B cell (primary cell): ENCODE results near the gene PALLD. TPM values are rescaled to one million over a fixed set of nuclear protein-coding genes. Genes with fewer than 3 reads are reported as not detected.

Experiments
- ATAC-seq: fragments of 200-7000 bp; cut with Tn5 transposase; one replicate; pipeline ENCODE4 v1.10.0; 2021; ENCODE audit warnings: low read depth, mild to moderate bottlenecking, moderate number of reproducible peaks, moderate library complexity
- CTCF ChIA-PET: fragments of 350-600 bp; sonication (Branson Sonifier 250); formaldehyde crosslinking; loops from one replicate; lab custom pipeline; 2021; ENCODE audit warnings: antibody characterized with exemption, inconsistent platforms; lab: Charles Lee
- POLR2A ChIA-PET: fragments of 350-600 bp; sonication (Branson Sonifier 250); formaldehyde crosslinking; loops from one replicate; lab custom pipeline; 2021; ENCODE audit warnings: antibody characterized with exemption; lab: Charles Lee
- DNase-seq: peaks from one replicate; pipeline ENCODE4 v3.0.0; 2013
- H2AFZ ChIP-seq: 2 replicates; pipeline ENCODE4 v1.6.1; 2012; ENCODE audit warnings: mild to moderate bottlenecking, low read depth, low read length; ENCODE audit not compliant: insufficient read depth, poor library complexity, severe bottlenecking
- H3K27ac ChIP-seq, 2 donors: 1 replicate in 1 of 2; 2 replicates in 1 of 2; pipeline ENCODE4 v1.5.1; 2012 to 2013; ENCODE audit warnings: low read length in 2 of 2, mild to moderate bottlenecking in 2 of 2, moderate library complexity in 1 of 2
- H3K27me3 ChIP-seq, 4 experiments: fragments of 200-600 bp in 1 of 4; sonication (generic) in 1 of 4; replicated peaks in 1 of 4; 1 replicate in 2 of 4; 2 replicates in 2 of 4; pipeline versions ENCODE4 v1.6.1 to v1.7.0; 2013 to 2016; ENCODE audit warnings: low read length in 3 of 4, mild to moderate bottlenecking in 2 of 4, mixed read lengths in 1 of 4, moderate library complexity in 1 of 4; ENCODE audit not compliant: insufficient read depth in 4 of 4, control insufficient read depth in 3 of 4; ENCODE audit errors: control extremely low read depth in 1 of 4
- H3K36me3 ChIP-seq, 2 experiments: replicated peaks in 1 of 2; 1 replicate in 1 of 2; 2 replicates in 1 of 2; pipeline versions ENCODE4 v1.6.1 to v1.7.1; 2013; ENCODE audit warnings: low read length in 1 of 2; ENCODE audit not compliant: insufficient read depth in 2 of 2, control insufficient read depth in 1 of 2; ENCODE audit errors: control extremely low read depth in 1 of 2, extremely low read depth in 1 of 2
- H3K4me1 ChIP-seq, 2 donors: fragments of 200-600 bp in 1 of 2; sonication (generic) in 1 of 2; 1 replicate in 1 of 2; 2 replicates in 1 of 2; pipeline versions ENCODE4 v1.5.1 to v1.6.1; 2013 to 2017; ENCODE audit warnings: low read length in 2 of 2; ENCODE audit not compliant: control insufficient read depth in 2 of 2, insufficient read depth in 2 of 2
- H3K4me2 ChIP-seq: replicated peaks from 2 replicates; pipeline ENCODE3; 2012; ENCODE audit warnings: mild to moderate bottlenecking, low read depth, low read length; ENCODE audit not compliant: poor library complexity, severe bottlenecking
- H3K4me3 ChIP-seq, 5 experiments: fragments of 200-600 bp in 1 of 5; sonication (generic) in 1 of 5; 1 replicate in 3 of 5; 2 replicates in 2 of 5; pipeline versions ENCODE4 v1.5.1 to v1.7.0; 2011 to 2016; ENCODE audit warnings: low read length in 4 of 5, mild to moderate bottlenecking in 4 of 5, low read depth in 2 of 5, control low read depth in 1 of 5, moderate library complexity in 1 of 5; ENCODE audit not compliant: insufficient read depth in 1 of 5; ENCODE audit errors: control extremely low read depth in 1 of 5, extremely low read depth in 1 of 5
- H3K79me2 ChIP-seq: fragments of 200-600 bp; sonication (generic); one replicate; pipeline ENCODE4 v1.6.0; 2016; ENCODE audit warnings: low read length; ENCODE audit not compliant: control insufficient read depth, insufficient read depth
- H3K9ac ChIP-seq: fragments of 200-600 bp; sonication (generic); 2 replicates; pipeline ENCODE4 v1.6.1; 2017; ENCODE audit warnings: mild to moderate bottlenecking, low read length, moderate library complexity
- H3K9me3 ChIP-seq, 3 donors: one replicate each; pipeline versions ENCODE4 v1.6.1 to v1.7.1; 2013; ENCODE audit warnings: low read length in 2 of 3; ENCODE audit not compliant: control insufficient read depth in 2 of 3, insufficient read depth in 1 of 3; ENCODE audit errors: control extremely low read depth in 1 of 3
- H4K20me1 ChIP-seq: 2 replicates; pipeline ENCODE4 v1.6.0; 2012; ENCODE audit warnings: mild to moderate bottlenecking, low read length; ENCODE audit not compliant: insufficient read depth, control insufficient read depth, poor library complexity, severe bottlenecking
- H3K27ac Mint-ChIP-seq: one replicate; pipeline ENCODE4 v1.8.0; 2021; ENCODE audit warnings: mixed read lengths
- H3K27me3 Mint-ChIP-seq: one replicate; pipeline ENCODE4 v1.8.0; 2021; ENCODE audit warnings: mixed read lengths
- H3K4me1 Mint-ChIP-seq: one replicate; pipeline ENCODE4 v1.8.0; 2021; ENCODE audit warnings: mixed read lengths
- H3K4me3 Mint-ChIP-seq: one replicate; pipeline ENCODE4 v1.8.0; 2021; ENCODE audit warnings: mixed read lengths
- H3K9me3 Mint-ChIP-seq: one replicate; pipeline ENCODE4 v1.8.0; 2022; ENCODE audit warnings: mixed read lengths; ENCODE audit not compliant: insufficient read depth
- EZH2 ChIP-seq: IDR thresholded peaks from 2 replicates; pipeline ENCODE4 v1.6.1; 2012; ENCODE audit warnings: borderline replicate concordance, low read depth, mild to moderate bottlenecking, moderate library complexity, low read length; ENCODE audit not compliant: insufficient read depth, poor library complexity, severe bottlenecking
- WGBS: methylation state at CpG from one replicate; pipeline ENCODE4 v1.1.5; 2013; ENCODE audit warnings: missing lambda C conversion rate; ENCODE audit not compliant: insufficient coverage; 5-methylcytosine and 5-hydroxymethylcytosine counted together
- intact Hi-C: fragments of 100-400 bp; cut with micrococcal nuclease; formaldehyde crosslinking; loops from one replicate; pipeline ENCODE4 v1.10.0; 2022
- polyA plus RNA-seq: library from polyadenylated mRNA; depleted of rRNA; stranded (reverse); fragments of >200 nt; gene quantifications from 2 replicates; pipeline ENCODE4 v1.2.3, GENCODE V29; 2012
- total RNA-seq, 2 donors: library from RNA; stranded (reverse); fragments of 120-200 nt in 1 of 2; gene quantifications; 1 replicate in 1 of 2; 2 replicates in 1 of 2; pipeline versions ENCODE4 v1.2.3 to v1.2.4, GENCODE V29; 2013 to 2022
- TF ChIP-seq, protein P1 (sequence below): fragments of 200-600 bp; IDR thresholded peaks from one replicate; pipeline ENCODE4 v1.8.0; 2022; ENCODE audit warnings: antibody characterized with exemption, mild to moderate bottlenecking

The PALLD gene
- total and polyA plus RNA-seq, 2 donors (not counting 1 experiment from before 2014, with no cell fraction given), result 0.63 to 0.71 TPM

DNA sequence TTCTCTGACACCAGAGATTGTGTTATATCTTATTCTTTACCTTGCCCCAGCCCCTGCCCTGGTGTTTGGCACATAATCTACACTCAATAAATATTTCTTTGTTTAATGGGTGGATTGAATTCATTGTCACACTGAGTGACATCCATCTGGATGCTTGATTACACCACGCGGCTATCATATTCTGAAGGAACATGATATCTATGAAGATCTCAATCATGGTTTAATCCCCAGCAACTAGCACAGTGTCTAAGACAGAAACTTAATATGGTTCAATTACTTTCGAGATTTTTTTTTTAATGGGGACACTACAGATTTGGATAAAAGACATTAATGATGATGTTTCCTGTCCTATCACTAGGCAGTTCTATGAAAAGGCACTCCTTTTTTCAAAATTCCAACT, 246.3 kb downstream of the PALLD start:
- ATAC-seq, result no peak
- intact Hi-C loops, result no loop called here
- H3K4me2 ChIP-seq, result no peak overlapping the region
- ChIA-PET CTCF (no interaction called here), POLR2A (no interaction called here)
- H3K4me1 ChIP-seq, result no peaks in the 10 kb centered on the region
- H3K27ac ChIP-seq, result no peak overlapping the region
- H3K36me3 ChIP-seq, result no peaks in the 10 kb centered on the region
- Mint-ChIP-seq H3K4me3 (no peak overlapping the region), H3K27ac (no peak overlapping the region), H3K4me1 (no peaks in the 10 kb centered on the region), H3K9me3 (no peaks in the 10 kb centered on the region), H3K27me3 (peaks cover 6% of the 10 kb centered on the region)
- H4K20me1 ChIP-seq, result no peaks in the 10 kb centered on the region
- no peak overlapping the region for H3K9ac ChIP-seq
- H3K79me2 ChIP-seq, result no peaks in the 10 kb centered on the region
- H2AFZ ChIP-seq, result no peak overlapping the region
- TF ChIP-seq, protein P1, sequence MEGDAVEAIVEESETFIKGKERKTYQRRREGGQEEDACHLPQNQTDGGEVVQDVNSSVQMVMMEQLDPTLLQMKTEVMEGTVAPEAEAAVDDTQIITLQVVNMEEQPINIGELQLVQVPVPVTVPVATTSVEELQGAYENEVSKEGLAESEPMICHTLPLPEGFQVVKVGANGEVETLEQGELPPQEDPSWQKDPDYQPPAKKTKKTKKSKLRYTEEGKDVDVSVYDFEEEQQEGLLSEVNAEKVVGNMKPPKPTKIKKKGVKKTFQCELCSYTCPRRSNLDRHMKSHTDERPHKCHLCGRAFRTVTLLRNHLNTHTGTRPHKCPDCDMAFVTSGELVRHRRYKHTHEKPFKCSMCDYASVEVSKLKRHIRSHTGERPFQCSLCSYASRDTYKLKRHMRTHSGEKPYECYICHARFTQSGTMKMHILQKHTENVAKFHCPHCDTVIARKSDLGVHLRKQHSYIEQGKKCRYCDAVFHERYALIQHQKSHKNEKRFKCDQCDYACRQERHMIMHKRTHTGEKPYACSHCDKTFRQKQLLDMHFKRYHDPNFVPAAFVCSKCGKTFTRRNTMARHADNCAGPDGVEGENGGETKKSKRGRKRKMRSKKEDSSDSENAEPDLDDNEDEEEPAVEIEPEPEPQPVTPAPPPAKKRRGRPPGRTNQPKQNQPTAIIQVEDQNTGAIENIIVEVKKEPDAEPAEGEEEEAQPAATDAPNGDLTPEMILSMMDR, result no peak
- TF ChIP-seq EZH2, result no peak
- no peaks in the 10 kb centered on the region for H3K9me3 ChIP-seq
- DNase-seq, result no peak
- peaks cover 0 to 6% (median 2%) of the 10 kb centered on the region in 4 experiments for H3K27me3 ChIP-seq
- no peak overlapping the region for H3K4me3 ChIP-seq
- WGBS, result no CpG with 5 or more reads among the region's 3 CpGs

DNA sequence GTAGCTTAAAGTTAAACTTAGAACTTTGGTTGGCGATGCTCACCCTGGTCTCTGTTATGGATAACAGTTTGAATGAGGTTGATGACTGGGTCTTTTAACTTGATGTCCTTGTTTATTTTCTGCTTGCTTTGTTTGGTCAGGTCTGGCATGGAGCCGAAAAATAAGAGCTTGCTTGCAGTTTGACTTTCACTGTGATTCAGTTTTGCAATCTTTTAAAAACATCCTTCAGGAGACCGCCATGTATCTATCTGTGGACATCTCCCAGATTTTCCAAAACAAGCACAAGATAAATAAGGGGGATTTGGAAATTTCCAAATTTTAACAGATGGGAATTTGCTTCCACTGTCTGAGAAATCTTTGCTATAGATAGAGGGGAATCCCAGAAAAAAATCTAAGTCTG, 246.7 kb downstream of the PALLD start:
- no peak overlapping the region for H3K27ac Mint-ChIP-seq

More for the DNA sequence above, 246.7 kb downstream of the PALLD start:
- Histone ChIP-seq H3K4me3 (no peak overlapping the region), H3K4me1 (no peaks in the 10 kb centered on the region), H4K20me1 (no peaks in the 10 kb centered on the region), H3K9me3 (no peaks in the 10 kb centered on the region), H3K79me2 (no peaks in the 10 kb centered on the region), H2AFZ (no peak overlapping the region), H3K27me3 (peaks cover 0 to 6% (median 2%) of the 10 kb centered on the region in 4 experiments), H3K4me2 (no peak overlapping the region), H3K9ac (no peak overlapping the region), H3K27ac (no peak overlapping the region), H3K36me3 (no peaks in the 10 kb centered on the region)
- 90% methylated on average over 1 of the region's 3 CpGs for WGBS
- Mint-ChIP-seq H3K9me3 (no peaks in the 10 kb centered on the region), H3K27me3 (peaks cover 6% of the 10 kb centered on the region), H3K4me3 (no peak overlapping the region), H3K4me1 (no peaks in the 10 kb centered on the region)
- POLR2A ChIA-PET, result no interaction called here
- CTCF ChIA-PET, result no interaction called here
- DNase-seq (no peak), ATAC-seq (no peak)
- TF ChIP-seq, protein P1, result no peak
- intact Hi-C loops, result no loop called here
